ENCODE measurements around the gene JAKMIP2. TPM values are rescaled to one million over a fixed set of nuclear protein-coding genes. Genes with fewer than 3 reads are reported as not detected.

The JAKMIP2 gene
- total RNA-seq, 1 experiment from 2014 or later = 6.4 TPM

DNA sequence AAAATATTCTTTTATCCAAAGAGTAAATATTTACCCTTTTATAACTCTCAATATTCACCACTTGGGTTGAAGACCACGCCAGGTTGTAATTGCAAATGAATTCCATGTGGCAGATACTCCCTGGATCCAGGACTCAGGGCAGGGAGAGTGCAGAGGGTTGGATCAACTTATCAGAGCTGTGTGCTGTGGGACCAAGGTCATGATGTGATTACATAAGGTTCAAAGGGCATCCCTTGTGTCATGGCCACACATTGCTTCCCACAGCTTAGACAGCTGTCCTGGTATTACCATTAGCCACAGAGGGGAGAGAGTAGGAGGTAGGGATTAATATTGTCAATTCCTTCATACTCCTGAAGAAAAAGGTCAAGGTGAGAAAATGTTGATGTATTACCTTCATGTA, 133.9 kb downstream of the JAKMIP2 start:
- WGBS (ENCODE audit: extremely low coverage, insufficient read length, low lambda C conversion rate) = no CpG with 5 or more reads among the region's 1 CpG
- TF ChIP-seq, protein P1, sequence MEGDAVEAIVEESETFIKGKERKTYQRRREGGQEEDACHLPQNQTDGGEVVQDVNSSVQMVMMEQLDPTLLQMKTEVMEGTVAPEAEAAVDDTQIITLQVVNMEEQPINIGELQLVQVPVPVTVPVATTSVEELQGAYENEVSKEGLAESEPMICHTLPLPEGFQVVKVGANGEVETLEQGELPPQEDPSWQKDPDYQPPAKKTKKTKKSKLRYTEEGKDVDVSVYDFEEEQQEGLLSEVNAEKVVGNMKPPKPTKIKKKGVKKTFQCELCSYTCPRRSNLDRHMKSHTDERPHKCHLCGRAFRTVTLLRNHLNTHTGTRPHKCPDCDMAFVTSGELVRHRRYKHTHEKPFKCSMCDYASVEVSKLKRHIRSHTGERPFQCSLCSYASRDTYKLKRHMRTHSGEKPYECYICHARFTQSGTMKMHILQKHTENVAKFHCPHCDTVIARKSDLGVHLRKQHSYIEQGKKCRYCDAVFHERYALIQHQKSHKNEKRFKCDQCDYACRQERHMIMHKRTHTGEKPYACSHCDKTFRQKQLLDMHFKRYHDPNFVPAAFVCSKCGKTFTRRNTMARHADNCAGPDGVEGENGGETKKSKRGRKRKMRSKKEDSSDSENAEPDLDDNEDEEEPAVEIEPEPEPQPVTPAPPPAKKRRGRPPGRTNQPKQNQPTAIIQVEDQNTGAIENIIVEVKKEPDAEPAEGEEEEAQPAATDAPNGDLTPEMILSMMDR (conservative IDR thresholded peaks at IDR 0.05) = no peak

More for the DNA sequence above, 133.9 kb downstream of the JAKMIP2 start:
- Histone ChIP-seq H3K27ac (ENCODE audit: insufficient read length, low read depth, low read length) (no peak overlapping the region), H2BK5ac (ENCODE audit: insufficient read length, low read length) (no peak overlapping the region), H2BK15ac (ENCODE audit: low read depth, low read length) (no peak overlapping the region), H2BK12ac (ENCODE audit: insufficient read length, low read depth, low read length) (no peak overlapping the region), H3K79me2 (ENCODE audit: insufficient read depth, low read length) (no peaks in the 10 kb centered on the region), H2BK120ac (ENCODE audit: low read depth, low read length, poor library complexity, severe bottlenecking) (no peak overlapping the region), H2AFZ (ENCODE audit: low read length) (no peak overlapping the region), H4K91ac (ENCODE audit: insufficient read length, low read depth, low read length) (no peak overlapping the region), H3K4me2 (ENCODE audit: insufficient read depth, insufficient read length, low read length) (no peak overlapping the region), H3K23me2 (ENCODE audit: insufficient read length, low read depth, low read length, poor library complexity, severe bottlenecking) (no peaks in the 10 kb centered on the region), H4K8ac (replicated peaks; ENCODE audit: insufficient read length, low read depth, low read length) (no peak overlapping the region), H3K23ac (ENCODE audit: insufficient read length, low read depth, low read length) (no peak overlapping the region), H3K56ac (ENCODE audit: insufficient read length, low read depth, low read length) (no peak overlapping the region), H3K9ac (ENCODE audit: extremely low read depth, insufficient read length, low read length) (no peak overlapping the region), H2AK5ac (ENCODE audit: insufficient read length, low read length) (no peak overlapping the region), H3K27me3 (ENCODE audit: insufficient read depth, low read length) (no peaks in the 10 kb centered on the region), H3K4ac (ENCODE audit: low read depth, low read length) (no peak overlapping the region), H3T11ph (ENCODE audit: low read length) (no peak overlapping the region), H3K9me3 (ENCODE audit: control insufficient read depth, low read depth, low read length) (no peaks in the 10 kb centered on the region), H3K79me1 (ENCODE audit: insufficient read depth, low read depth, low read length, poor library complexity, severe bottlenecking) (no peaks in the 10 kb centered on the region), H3K14ac (ENCODE audit: insufficient read depth, low read length) (no peak overlapping the region), H2BK20ac (ENCODE audit: low read depth, low read length, poor library complexity, severe bottlenecking) (no peak overlapping the region), H4K20me1 (ENCODE audit: control insufficient read depth, insufficient read depth, insufficient read length) (peaks cover 2% of the 10 kb centered on the region), H4K5ac (ENCODE audit: insufficient read length, low read depth, low read length) (no peak overlapping the region), H3K18ac (ENCODE audit: insufficient read length, low read depth, low read length) (no peak overlapping the region), H3K4me1 (ENCODE audit: insufficient read depth, low read length) (no peaks in the 10 kb centered on the region)
- Mint-ChIP-seq H3K36me3 (ENCODE audit: insufficient read depth in 1 of 3, low read depth in 3 of 3) (peaks cover 24 to 39% (median 25%) of the 10 kb centered on the region in 3 experiments), H3K27me3 (ENCODE audit: low read depth) (no peaks in the 10 kb centered on the region), H3K4me3 (no peak overlapping the region), H3K9me3 (peaks cover 3 to 4% of the 10 kb centered on the region in 2 experiments; a peak in 4 of 5 replicates), H3K4me1 (peaks cover 0 to 2% of the 10 kb centered on the region in 2 experiments; a peak in 2 of 4 replicates), H3K27ac (peak overlapping the region in 1 of 3 experiments; percentile 25; a peak in 1 of 7 replicates)
- no peak for DNase-seq
